GM21423 (cell line): ENCODE data around the gene ANKEF1.
A peak's percentile ranks its signal among the peaks of the same experiment; 100 is the strongest.
"Not testable (repeated sequence)": the region's sequence is repeated elsewhere in the genome, so short reads cannot be mapped to it uniquely, and the experiment has no call there.

ENCODE experiments used
- ATAC-seq: cut with Tn5 transposase; IDR thresholded peaks from one replicate; pipeline ENCODE4 v1.9.1; 2021; ENCODE audit warnings: mild to moderate bottlenecking, moderate library complexity; ENCODE audit not compliant: unreplicated experiment

The ANKEF1 gene

DNA sequence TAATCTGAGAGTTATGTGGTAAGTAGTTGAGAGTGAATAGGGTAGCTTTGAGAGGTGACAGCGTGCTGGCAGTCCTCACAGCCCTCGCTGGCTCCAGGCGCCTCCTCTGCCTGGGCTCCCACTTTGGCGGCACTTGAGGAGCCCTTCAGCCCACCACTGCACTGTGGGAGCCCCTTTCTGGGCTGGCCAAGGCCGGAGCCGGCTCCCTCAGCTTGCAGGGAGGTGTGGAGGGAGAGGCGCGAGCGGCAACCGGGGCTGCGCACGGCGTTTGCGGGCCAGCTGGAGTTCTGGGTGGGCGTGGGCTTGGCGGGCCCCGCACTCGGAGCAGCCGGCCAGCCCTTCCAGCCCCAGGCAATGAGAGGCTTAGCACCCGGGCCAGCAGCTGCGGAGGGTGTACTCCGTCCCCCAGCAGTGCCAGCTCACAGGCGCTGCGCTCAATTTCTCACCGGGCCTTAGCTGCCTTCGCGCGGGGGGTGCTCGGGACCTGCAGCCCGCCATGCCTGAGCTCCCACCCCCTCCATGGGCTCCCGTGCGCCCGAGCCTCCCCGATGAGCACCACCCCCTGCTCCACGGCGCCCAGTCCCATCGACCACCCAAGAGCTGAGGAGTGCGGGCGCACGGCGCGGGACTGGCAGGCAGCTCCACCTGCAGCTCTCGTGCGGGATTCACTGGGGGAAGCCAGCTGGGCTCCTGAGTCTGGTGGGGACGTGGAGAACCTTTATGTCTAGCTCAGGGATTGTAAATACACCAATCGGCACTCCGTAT lies 3.2 kb upstream of the ANKEF1 start:
- not testable (repeated sequence) for ATAC-seq

DNA sequence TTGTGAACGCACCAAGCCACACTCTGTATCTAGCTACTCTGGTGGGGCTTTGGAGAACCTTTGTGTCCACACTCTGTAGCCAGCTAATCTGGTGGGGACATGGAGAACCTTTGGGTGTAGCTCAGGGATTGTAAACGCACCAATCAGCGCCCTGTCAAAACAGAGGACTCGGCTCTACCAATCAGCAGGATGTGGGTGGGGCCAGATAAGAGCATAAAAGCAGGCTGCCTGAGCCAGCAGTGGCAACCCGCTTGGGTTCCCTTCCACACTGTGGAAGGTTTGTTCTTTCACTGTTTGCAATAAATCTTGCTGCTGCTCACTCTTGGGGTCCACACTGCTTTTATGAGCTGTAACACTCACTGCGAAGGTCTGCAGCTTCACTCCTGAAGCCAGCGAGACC lies 2.5 kb upstream of the ANKEF1 start:
- not testable (repeated sequence) for ATAC-seq

GRCh38 chr20:10033905-10034650 lies 709 bp upstream of the ANKEF1 start:
- ATAC-seq, result no peak

- ATAC-seq, result not testable (repeated sequence)
These were observed 1.5 kb downstream of the ANKEF1 start for GRCh38 chr20:10036321-10036720.

GRCh38 chr20:10040070-10040975 lies 5.5 kb downstream of the ANKEF1 start:
- ATAC-seq, result no peak

- no peak for ATAC-seq
These were observed 7.3 kb downstream of the ANKEF1 start for GRCh38 chr20:10042086-10042485.

DNA sequence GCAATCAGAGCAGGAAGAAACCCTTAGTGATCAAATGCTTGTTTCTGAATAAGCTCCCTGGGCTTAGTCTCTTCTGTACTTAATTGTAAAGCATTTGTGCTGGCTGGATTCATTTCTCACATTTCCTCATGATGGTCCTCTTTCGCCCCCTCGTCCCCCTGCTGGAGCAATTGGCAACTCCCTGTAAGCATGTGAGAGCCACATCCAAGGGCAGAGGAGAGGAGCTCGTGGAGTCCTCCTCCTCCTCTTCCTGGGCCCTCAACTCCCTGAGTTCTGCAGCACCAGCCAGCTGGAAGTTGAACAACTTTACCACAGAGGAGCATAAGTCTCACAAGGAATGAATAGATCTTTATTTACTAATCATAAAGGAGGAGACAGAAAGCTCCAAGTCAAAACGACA lies 12.6 kb downstream of the ANKEF1 start:
- no peak for ATAC-seq

- ATAC-seq, result no peak
These were observed 16.4 kb downstream of the ANKEF1 start for GRCh38 chr20:10051185-10051584.

DNA sequence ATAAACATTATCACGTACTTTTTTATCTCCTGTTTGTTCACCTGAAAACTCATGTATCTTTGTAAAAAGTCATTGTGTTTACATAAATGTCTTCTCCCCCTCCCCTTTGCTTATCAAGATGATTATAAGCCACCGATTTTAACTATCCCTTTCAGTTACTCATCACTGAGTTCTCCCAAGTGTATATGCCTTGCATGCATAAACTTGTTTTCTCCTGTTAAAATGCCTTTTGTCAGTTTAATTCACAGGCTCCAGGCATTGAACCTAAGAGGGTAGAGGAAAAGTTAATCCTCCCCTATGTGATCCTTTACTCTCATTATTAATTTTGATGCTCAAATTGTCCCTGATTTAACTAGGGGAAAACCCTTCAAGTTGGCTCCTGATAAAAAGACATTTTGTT lies 24.2 kb downstream of the ANKEF1 start:
- no peak for ATAC-seq

DNA sequence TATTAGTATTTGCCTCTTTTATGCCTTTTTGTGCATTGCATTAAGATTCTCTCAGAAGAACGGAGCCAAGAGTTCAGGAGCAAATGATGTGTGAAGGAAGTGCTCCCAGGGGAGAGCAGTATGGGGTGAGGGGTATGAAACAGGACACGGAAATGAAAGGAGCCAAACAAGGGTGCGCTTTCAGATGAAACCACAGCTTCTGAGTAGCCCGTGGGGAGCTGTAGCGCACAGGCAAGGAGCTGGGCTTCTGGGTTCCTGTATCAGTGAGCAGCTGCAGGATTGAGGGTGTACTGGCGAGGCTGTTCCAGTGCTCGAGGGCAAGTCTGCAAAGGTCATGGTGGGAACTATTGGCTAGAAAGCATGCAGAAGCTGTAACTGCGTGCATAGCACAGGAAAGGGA lies 25.4 kb downstream of the ANKEF1 start:
- ATAC-seq, result peak; percentile 66

DNA sequence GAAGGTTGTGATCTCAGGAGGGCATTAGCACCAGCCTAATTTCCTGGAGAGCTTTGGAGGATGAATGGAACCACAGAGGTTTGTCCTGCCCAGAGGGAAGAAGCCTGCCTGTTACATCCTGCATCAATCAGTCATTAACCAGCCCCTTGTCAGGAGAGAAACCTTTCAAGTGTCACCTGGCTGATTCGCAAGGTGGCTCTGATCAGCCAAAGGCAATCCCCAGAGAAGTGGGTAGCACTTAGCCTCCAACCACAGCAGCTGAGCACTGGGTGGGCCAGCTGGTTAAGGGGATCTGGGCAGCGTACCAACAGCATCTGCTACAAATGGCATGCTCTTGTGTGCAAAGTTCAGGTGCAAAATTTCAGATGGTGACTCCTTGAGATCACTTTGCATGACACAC lies 26.9 kb downstream of the ANKEF1 start:
- no peak for ATAC-seq

DNA sequence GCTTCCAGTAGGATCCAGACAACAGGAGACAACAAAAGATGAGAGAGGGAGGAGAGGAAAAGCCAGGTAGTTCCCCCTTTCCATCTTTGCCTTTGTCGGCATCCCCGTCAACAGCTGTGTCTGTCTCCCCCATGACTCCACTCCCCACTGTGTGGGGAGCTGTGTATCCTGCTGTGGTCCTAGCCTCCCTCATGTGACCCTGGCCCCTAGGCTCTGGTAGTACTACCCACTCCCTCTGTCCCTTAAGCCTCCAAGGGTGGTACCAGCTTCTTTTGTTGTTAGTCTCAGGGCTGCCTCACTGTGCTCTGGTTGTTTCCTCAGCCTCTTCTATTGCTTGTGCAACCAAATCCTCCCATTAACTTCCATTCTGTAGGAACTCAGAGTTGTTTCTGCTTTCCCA lies 28.7 kb downstream of the ANKEF1 start:
- ATAC-seq, result no peak

- ATAC-seq, result no peak
These were observed 29.8 kb downstream of the ANKEF1 start for GRCh38 chr20:10064611-10065010.

GRCh38 chr20:10065154-10065833 lies 30.5 kb downstream of the ANKEF1 start:
- no peak for ATAC-seq

GRCh38 chr20:10067321-10067720 lies 32.5 kb downstream of the ANKEF1 start:
- ATAC-seq, result no peak

DNA sequence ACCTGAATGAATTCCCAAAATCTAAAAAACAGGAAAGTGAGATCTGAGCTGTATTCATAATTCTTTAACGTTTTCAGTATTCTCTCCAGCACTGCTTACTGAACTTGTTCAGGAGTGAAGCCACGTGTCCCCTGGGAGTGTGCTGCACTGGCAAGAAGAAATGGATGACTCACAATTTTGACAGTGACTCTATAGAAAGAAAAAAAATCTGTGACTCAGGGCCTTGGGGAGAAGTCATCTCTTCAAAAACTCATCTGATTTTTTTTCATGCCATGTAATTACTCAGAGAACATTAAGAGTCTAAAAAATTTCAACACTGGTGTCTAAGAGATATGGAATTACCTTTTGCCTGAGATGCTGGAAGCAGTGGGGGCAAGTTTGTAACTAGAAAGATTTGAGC lies 39.7 kb downstream of the ANKEF1 start:
- no peak for ATAC-seq

DNA sequence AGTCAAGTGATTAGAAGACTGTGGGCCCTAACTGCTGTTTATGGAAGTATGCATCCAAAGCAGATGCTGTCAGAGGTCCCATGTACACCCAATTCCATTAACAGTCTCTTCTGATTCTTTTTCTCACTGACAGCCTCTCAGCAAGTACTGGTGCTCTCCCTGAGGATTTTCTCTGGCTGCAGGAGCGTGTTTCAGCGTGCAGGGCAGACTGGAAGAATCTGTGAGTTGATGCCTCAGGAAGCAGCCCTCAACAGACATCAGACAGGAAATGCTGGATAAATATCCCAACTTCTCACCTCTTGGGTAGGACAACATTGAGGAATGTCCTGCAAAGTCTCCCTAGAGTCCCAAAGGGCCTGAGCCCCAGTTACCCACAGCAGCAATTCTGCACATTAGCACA lies 40.8 kb downstream of the ANKEF1 start:
- ATAC-seq, result no peak

GRCh38 chr20:10076126-10077080 lies 41.6 kb downstream of the ANKEF1 start:
- ATAC-seq, result no peak

- no peak for ATAC-seq
These were observed 42.3 kb downstream of the ANKEF1 start for GRCh38 chr20:10077081-10077471.

- ATAC-seq, result no peak
These were observed 43.1 kb downstream of the ANKEF1 start for GRCh38 chr20:10077886-10078285.
